ENCODE measurements around the gene VPS51. TPM values are rescaled to one million over a fixed set of nuclear protein-coding genes. Genes with fewer than 3 reads are reported as not detected.
A peak's percentile ranks its signal among the peaks of the same experiment; 100 is the strongest.

The VPS51 gene
- total RNA-seq, 2 experiments from 2014 or later, result 119 to 214 TPM

GRCh38 chr11:65119670-65119995, 23.6 kb downstream of the VPS51 start:
- no TSS peak for BruUV-seq (replicated peaks)
- DNase-seq (ENCODE audit: low spot score), result peak; percentile 51
- no peaks in the 10 kb centered on the region for H3K9me2 ChIP-seq (ENCODE audit: insufficient read depth, low read length)

GRCh38 chr11:65120831-65121230, 24.8 kb downstream of the VPS51 start:
- no TSS peak for BruUV-seq (replicated peaks)
- TF ChIP-seq CTCF (conservative IDR thresholded peaks at IDR 0.05; ENCODE audit: low read length), result no peak
- no peak for TF ChIP-seq EZH2phosphoT487 (IDR thresholded peaks at IDR 0.05; ENCODE audit: borderline replicate concordance, low read depth, low read length)
- ChIA-PET POLR2A (interaction anchor here (0.6 to 4.0 kb wide), 4 partner anchors 13 to 372 kb away, joined by 3 to 47 read pairs (median 5); partner anchors contain the start of genes CAPN1 and SYVN1), CTCF (ENCODE audit: unreplicated experiment) (interaction anchor here (2.0 kb wide), 1 partner anchor 59 kb away, joined by 5 read pairs; no protein-coding TSS in a partner anchor)
- peak overlapping the region; percentile 87 for H3K4me2 ChIP-seq (ENCODE audit: low read length)
- peak overlapping the region; percentile 95 for H3K4me3 ChIP-seq (ENCODE audit: low read depth, low read length, poor library complexity, severe bottlenecking)
- H3K9me3 ChIP-seq (ENCODE audit: low read length), result no peaks in the 10 kb centered on the region
- peaks cover 77% of the 10 kb centered on the region for H3K79me2 ChIP-seq (ENCODE audit: insufficient read depth, low read depth, low read length)
- H3K27ac ChIP-seq (ENCODE audit: low read depth, low read length, poor library complexity, severe bottlenecking), result peak overlapping the region; percentile 78
- H2AFZ ChIP-seq (ENCODE audit: low read length), result no peak overlapping the region
- H3K4me1 ChIP-seq (ENCODE audit: insufficient read depth, low read length, poor library complexity, severe bottlenecking), result peaks cover 64% of the 10 kb centered on the region
- peaks cover 17% of the 10 kb centered on the region; the same call in 1 of the 2 replicates for H4K20me1 ChIP-seq (ENCODE audit: insufficient read depth, low read length)
- no peak for DNase-seq (ENCODE audit: low spot score)
- intact Hi-C loops (cut with micrococcal nuclease; ENCODE audit: unreplicated experiment), result no loop called here
- peaks cover 76% of the 10 kb centered on the region for H3K36me3 ChIP-seq (ENCODE audit: insufficient read depth, low read length)
- H3K9me2 ChIP-seq (ENCODE audit: insufficient read depth, low read length), result no peaks in the 10 kb centered on the region

More at GRCh38 chr11:65119670-65119995, 23.6 kb downstream of the VPS51 start:
- H3K27ac ChIP-seq (ENCODE audit: low read depth, low read length, poor library complexity, severe bottlenecking), result peak overlapping the region; percentile 78
- no peak overlapping the region for H2AFZ ChIP-seq (ENCODE audit: low read length)
- H3K9me3 ChIP-seq (ENCODE audit: low read length), result no peaks in the 10 kb centered on the region
- peaks cover 17% of the 10 kb centered on the region; the same call in 1 of the 2 replicates for H4K20me1 ChIP-seq (ENCODE audit: insufficient read depth, low read length)
- peaks cover 65% of the 10 kb centered on the region for H3K4me1 ChIP-seq (ENCODE audit: insufficient read depth, low read length, poor library complexity, severe bottlenecking)
- peak overlapping the region; percentile 95 for H3K4me3 ChIP-seq (ENCODE audit: low read depth, low read length, poor library complexity, severe bottlenecking)
- POLR2A ChIA-PET, result interaction anchor here (1.6 to 4.0 kb wide), 2 partner anchors 14 to 105 kb away, joined by 4 to 47 read pairs; partner anchors contain the start of genes ARL2 and SYVN1
- TF ChIP-seq CTCF (conservative IDR thresholded peaks at IDR 0.05; ENCODE audit: low read length) (no peak), EZH2phosphoT487 (IDR thresholded peaks at IDR 0.05; ENCODE audit: borderline replicate concordance, low read depth, low read length) (no peak)
- CTCF ChIA-PET (ENCODE audit: unreplicated experiment), result no interaction called here
- peaks cover 76% of the 10 kb centered on the region for H3K36me3 ChIP-seq (ENCODE audit: insufficient read depth, low read length)
- intact Hi-C loops (cut with micrococcal nuclease; ENCODE audit: unreplicated experiment), result loop anchor here (10.0 kb wide), 1 partner anchor 345 kb away; the partner anchor contains the start of gene SF1
- H3K4me2 ChIP-seq (ENCODE audit: low read length), result peak overlapping the region; percentile 87
- peaks cover 71% of the 10 kb centered on the region for H3K79me2 ChIP-seq (ENCODE audit: insufficient read depth, low read depth, low read length)

- CTCF ChIA-PET (ENCODE audit: unreplicated experiment), result interaction anchor here (0.6 to 2.0 kb wide), 2 partner anchors 9 to 59 kb away, joined by 4 to 5 read pairs; partner anchors contain the start of gene TM7SF2
- H3K4me2 ChIP-seq (ENCODE audit: low read length), result peak overlapping the region; percentile 87
- peaks cover 57% of the 10 kb centered on the region for H3K4me1 ChIP-seq (ENCODE audit: insufficient read depth, low read length, poor library complexity, severe bottlenecking)
- TF ChIP-seq EZH2phosphoT487 (IDR thresholded peaks at IDR 0.05; ENCODE audit: borderline replicate concordance, low read depth, low read length) (no peak), CTCF (conservative IDR thresholded peaks at IDR 0.05; ENCODE audit: low read length) (no peak)
- H3K36me3 ChIP-seq (ENCODE audit: insufficient read depth, low read length), result peaks cover 76% of the 10 kb centered on the region
- H4K20me1 ChIP-seq (ENCODE audit: insufficient read depth, low read length), result peaks cover 17% of the 10 kb centered on the region; the same call in 1 of the 2 replicates
- BruUV-seq (replicated peaks), result no TSS peak
- H2AFZ ChIP-seq (ENCODE audit: low read length), result no peak overlapping the region
- POLR2A ChIA-PET, result interaction anchor here (0.7 to 4.0 kb wide), 7 partner anchors 12 to 727 kb away, joined by 3 to 47 read pairs (median 5); partner anchors contain the start of genes CAPN1 and SYVN1
- peak overlapping the region; percentile 95 for H3K4me3 ChIP-seq (ENCODE audit: low read depth, low read length, poor library complexity, severe bottlenecking)
- peaks cover 70% of the 10 kb centered on the region for H3K79me2 ChIP-seq (ENCODE audit: insufficient read depth, low read depth, low read length)
- intact Hi-C loops (cut with micrococcal nuclease; ENCODE audit: unreplicated experiment), result no loop called here
- no peaks in the 10 kb centered on the region for H3K9me3 ChIP-seq (ENCODE audit: low read length)
- no peaks in the 10 kb centered on the region for H3K9me2 ChIP-seq (ENCODE audit: insufficient read depth, low read length)
- DNase-seq (ENCODE audit: low spot score), result peak; percentile 49
- peak overlapping the region; percentile 78 for H3K27ac ChIP-seq (ENCODE audit: low read depth, low read length, poor library complexity, severe bottlenecking)
Observed at GRCh38 chr11:65121447-65121864, 25.4 kb downstream of the VPS51 start.

Data from OCI-LY7 (cell line).